Stimulated activated CD4-positive, alpha-beta T cell treated with anti-CD3 and anti-CD28 coated beads, Interleukin-12 subunit alpha, Interleukin-12 subunit beta, amount 100 ng/mL, for 48 hours (primary cell): ENCODE data around the gene BAHCC1.
A peak's percentile ranks its signal among the peaks of the same experiment; 100 is the strongest.

Source experiments
- DNase-seq, 3 donors: peaks; one replicate each; pipeline ENCODE4 v3.0.0-alpha.2; 2020; ENCODE audit warnings: low read depth in 2 of 3, low spot score in 1 of 3

Gene BAHCC1

GRCh38 chr17:81477173-81477572, 81.9 kb downstream of the BAHCC1 start:
- DNase-seq: no peak

- no peak for DNase-seq
These were observed 82.9 kb downstream of the BAHCC1 start for GRCh38 chr17:81478119-81478518.

- DNase-seq: no peak
These were observed 84.2 kb downstream of the BAHCC1 start for GRCh38 chr17:81479175-81480071.

GRCh38 chr17:81480140-81481072, 85.1 kb downstream of the BAHCC1 start:
- no peak for DNase-seq

GRCh38 chr17:81481073-81481799, 86.0 kb downstream of the BAHCC1 start:
- peak in 1 of 3 donors; percentile 39 for DNase-seq

GRCh38 chr17:81481815-81482505, 86.7 kb downstream of the BAHCC1 start:
- no peak for DNase-seq

GRCh38 chr17:81482673-81483072, 87.4 kb downstream of the BAHCC1 start:
- no peak for DNase-seq

GRCh38 chr17:81483085-81483861, 88.0 kb downstream of the BAHCC1 start:
- DNase-seq: no peak

- DNase-seq: no peak
These were observed 88.6 kb downstream of the BAHCC1 start for GRCh38 chr17:81483862-81484194.

- peak; percentile 80 to 85 (median 85) for DNase-seq
These were observed 89.1 kb downstream of the BAHCC1 start for GRCh38 chr17:81484195-81484979.

- no peak for DNase-seq
These were observed 91.0 kb downstream of the BAHCC1 start for GRCh38 chr17:81486199-81486810.

GRCh38 chr17:81487089-81487486, 91.8 kb downstream of the BAHCC1 start:
- no peak for DNase-seq

- peak; percentile 52 to 74 (median 65) for DNase-seq
These were observed 92.4 kb downstream of the BAHCC1 start for GRCh38 chr17:81487487-81488275.

GRCh38 chr17:81488276-81488860, 93.1 kb downstream of the BAHCC1 start:
- DNase-seq: no peak

- DNase-seq: no peak
These were observed 94.0 kb downstream of the BAHCC1 start for GRCh38 chr17:81489012-81489997.
